Stimulated activated CD4-positive, alpha-beta T cell treated with anti-CD3 and anti-CD28 coated beads, TNF-alpha, amount 100 ng/mL, for 24 hours (primary cell): ENCODE results near the gene CHD9.

ENCODE experiments used
- DNase-seq, 3 experiments: peaks; one replicate each; pipeline ENCODE4 v3.0.0-alpha.2; 2020; ENCODE audit warnings: low read depth in 3 of 3

CHD9 gene

GRCh38 chr16:53357208-53357586 is 302.4 kb downstream of the CHD9 start:
- DNase-seq: no peak

DNA sequence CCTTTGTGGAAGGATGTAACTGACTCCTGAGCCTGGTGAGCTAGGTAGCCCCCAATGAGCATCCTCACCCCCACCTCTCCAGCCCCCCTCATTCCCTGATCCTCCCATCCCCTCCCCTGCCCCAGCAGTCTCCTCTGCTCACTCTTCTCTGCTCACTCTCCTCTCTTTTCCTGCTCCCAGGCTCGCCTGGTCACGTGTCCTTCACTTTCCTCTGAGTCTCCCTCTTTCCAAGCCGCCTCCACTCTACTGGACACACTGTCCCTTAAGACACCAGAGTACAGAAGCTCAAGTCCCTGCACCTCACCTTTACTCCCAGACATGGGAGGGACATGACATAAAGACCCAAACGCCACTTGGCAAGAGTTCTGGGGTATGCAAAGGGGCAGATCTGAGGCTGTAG is 303.2 kb downstream of the CHD9 start:
- no peak for DNase-seq

DNA sequence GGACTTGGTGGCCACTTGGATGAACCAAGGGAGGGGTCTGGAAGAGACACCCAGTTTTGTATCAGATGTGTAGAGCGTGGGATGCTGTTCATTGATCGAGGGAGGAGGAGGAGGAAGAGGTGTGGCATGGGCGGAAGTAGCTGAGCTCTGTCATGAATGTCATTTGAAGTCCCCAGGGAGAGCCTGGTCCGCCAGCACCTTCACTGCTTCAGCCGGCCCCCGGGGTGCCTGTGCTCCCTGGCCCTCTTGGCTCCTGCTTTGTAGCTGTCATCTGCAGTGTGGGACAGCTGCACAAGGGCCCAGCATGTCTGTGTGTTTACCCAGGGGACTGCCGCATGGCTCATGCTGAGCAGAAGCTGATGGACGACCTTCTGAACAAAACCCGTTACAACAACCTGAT is 304.1 kb downstream of the CHD9 start:
- DNase-seq: no peak

GRCh38 chr16:53369921-53370320 is 315.1 kb downstream of the CHD9 start:
- DNase-seq: no peak

DNA sequence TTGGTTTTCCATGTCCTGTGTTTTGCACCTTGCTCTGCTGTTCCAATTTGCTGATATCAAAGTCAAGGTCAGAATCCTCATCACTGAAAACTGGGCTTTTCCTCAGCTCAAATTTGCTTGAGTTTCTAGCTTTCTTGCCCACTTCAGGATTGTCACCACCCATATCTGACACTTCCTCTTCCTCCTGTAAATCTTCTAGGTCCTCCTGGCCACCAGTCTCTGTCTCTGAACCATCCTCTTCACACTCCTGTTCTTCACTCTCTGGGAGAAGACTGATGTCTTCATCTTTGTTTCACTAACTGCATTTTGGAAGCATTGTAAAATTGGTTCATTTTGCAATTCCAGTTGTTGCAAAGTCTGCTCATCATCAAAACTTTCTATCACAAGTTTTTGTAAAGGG is 316.0 kb downstream of the CHD9 start:
- DNase-seq: no peak

GRCh38 chr16:53372992-53373871 is 318.4 kb downstream of the CHD9 start:
- DNase-seq: peak; percentile 54 to 79 (median 59)

- no peak for DNase-seq
Observed at GRCh38 chr16:53374800-53375199, 320.0 kb downstream of the CHD9 start.

DNA sequence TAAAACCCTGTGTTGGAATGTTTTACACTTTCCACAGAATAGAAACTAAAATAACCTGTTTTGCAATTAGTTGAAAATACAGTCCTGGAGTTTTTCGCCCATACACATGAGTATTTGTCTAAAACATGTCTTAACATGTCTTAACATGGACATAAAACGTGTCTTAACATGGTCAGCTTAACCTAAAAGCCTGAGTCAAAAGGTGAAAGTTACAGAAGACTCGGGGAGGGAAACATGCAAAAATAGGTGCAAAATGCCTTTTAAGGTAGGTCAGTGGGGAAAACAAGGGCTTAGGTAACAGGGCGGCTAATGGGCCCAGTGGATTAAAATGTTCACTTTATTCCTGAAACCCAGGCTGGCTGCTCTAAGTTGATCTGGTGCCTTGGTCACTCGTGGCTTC is 323.3 kb downstream of the CHD9 start:
- DNase-seq: no peak
